Activated CD8-positive, alpha-beta memory T cell treated with anti-CD3 and anti-CD28 coated beads, Interleukin-2, amount 50 U/mL, for 4 hours (primary cell): Measurements from ENCODE around the gene S1PR1.
"Not testable (repeated sequence)": the region's sequence is repeated elsewhere in the genome, so short reads cannot be mapped to it uniquely, and the experiment has no call there.

ENCODE experiments used
- DNase-seq: peaks from one replicate; pipeline ENCODE4 v3.0.0-alpha.2; 2020

S1PR1 gene

GRCh38 chr1:101236516-101237228 is at the start of gene S1PR1:
Gene S1PR1, plus strand, starts transcription at chr1:101237019. Its CDS starts 1,966 bp downstream, at chr1:101238985.
- DNase-seq, result peak; percentile 67

GRCh38 chr1:101187297-101187696 is 49.5 kb upstream of the S1PR1 start:
- no peak for DNase-seq

- no peak for DNase-seq
Observed at GRCh38 chr1:101188331-101188730, 48.5 kb upstream of the S1PR1 start.

- DNase-seq, result not testable (repeated sequence)
Observed at GRCh38 chr1:101188968-101189367, 47.9 kb upstream of the S1PR1 start.

- no peak for DNase-seq
Observed at GRCh38 chr1:101190441-101190840, 46.4 kb upstream of the S1PR1 start.

GRCh38 chr1:101191049-101191448 is 45.8 kb upstream of the S1PR1 start:
- no peak for DNase-seq

GRCh38 chr1:101193733-101194169 is 43.1 kb upstream of the S1PR1 start:
- no peak for DNase-seq

- DNase-seq, result no peak
Observed at GRCh38 chr1:101194746-101195145, 42.1 kb upstream of the S1PR1 start.

- DNase-seq, result no peak
Observed at GRCh38 chr1:101196668-101197067, 40.2 kb upstream of the S1PR1 start.

- DNase-seq, result no peak
Observed at GRCh38 chr1:101198842-101199636, 37.8 kb upstream of the S1PR1 start.

- DNase-seq, result no peak
Observed at GRCh38 chr1:101199637-101199982, 37.2 kb upstream of the S1PR1 start.

GRCh38 chr1:101200513-101200912 is 36.3 kb upstream of the S1PR1 start:
- no peak for DNase-seq

- DNase-seq, result no peak
Observed at GRCh38 chr1:101203820-101204540, 32.8 kb upstream of the S1PR1 start.

- DNase-seq, result no peak
Observed at GRCh38 chr1:101205457-101205856, 31.4 kb upstream of the S1PR1 start.

GRCh38 chr1:101206139-101206538 is 30.7 kb upstream of the S1PR1 start:
- not testable (repeated sequence) for DNase-seq

- DNase-seq, result not testable (repeated sequence)
Observed at GRCh38 chr1:101207271-101207670, 29.5 kb upstream of the S1PR1 start.

GRCh38 chr1:101207891-101208290 is 28.9 kb upstream of the S1PR1 start:
- DNase-seq, result no peak

- DNase-seq, result no peak
Observed at GRCh38 chr1:101215363-101216011, 21.3 kb upstream of the S1PR1 start.

GRCh38 chr1:101216623-101217022 is 20.2 kb upstream of the S1PR1 start:
- DNase-seq, result no peak

- DNase-seq, result no peak
Observed at GRCh38 chr1:101217148-101217547, 19.7 kb upstream of the S1PR1 start.

- not testable (repeated sequence) for DNase-seq
Observed at GRCh38 chr1:101218968-101219367, 17.9 kb upstream of the S1PR1 start.

GRCh38 chr1:101219924-101220870 is 16.6 kb upstream of the S1PR1 start:
- no peak for DNase-seq
